ENCODE measurements around the gene RELN.

DNA sequence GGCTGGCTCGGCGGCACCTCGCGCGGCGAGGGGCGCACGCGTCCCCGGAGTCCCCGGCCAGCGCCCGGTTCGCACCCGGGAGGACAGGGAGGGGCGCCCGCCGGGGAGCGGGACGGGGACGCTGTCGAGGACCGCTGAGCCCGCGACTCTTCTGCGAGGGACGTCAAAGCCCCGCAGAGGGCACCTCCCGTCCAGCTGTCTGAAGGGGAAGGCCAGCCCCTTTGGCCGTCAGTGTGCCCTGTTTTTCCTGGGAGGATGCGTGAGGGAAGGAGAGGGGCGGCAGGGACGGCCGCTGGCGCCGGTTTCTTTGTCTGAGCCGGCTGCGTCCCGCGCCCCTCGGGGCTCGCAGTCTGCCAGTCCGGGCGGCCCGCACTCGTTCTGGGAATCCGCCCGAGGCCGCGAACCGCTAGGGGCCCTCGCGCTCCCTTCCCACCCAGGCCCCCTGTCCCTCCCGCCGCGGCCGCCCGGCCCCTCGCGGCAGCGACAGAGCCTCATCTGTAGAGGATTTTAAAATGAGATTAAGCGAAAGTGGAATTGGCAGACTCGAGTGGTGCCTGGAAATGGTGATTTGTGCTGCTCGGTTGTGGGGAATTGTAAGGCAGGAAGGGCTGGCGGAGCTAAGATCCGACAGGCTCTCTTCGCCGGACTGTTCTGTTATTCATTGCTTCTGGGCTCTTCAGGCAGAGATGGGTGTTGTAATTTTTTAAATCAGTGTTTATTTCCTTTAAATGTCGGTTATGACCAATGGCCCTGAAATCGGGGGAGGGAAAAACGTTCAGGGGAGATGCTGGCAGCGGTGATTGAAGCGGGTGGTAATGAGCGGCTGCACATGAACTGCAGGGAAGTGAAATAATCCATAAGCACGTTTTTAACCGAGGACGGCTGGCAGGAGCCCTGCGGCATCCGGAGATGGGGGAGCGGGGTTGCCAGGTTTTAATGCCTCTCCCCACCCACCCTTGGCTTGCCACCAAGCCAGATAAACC, 618 bp upstream of the RELN start:
- TF ChIP-seq, protein P1, sequence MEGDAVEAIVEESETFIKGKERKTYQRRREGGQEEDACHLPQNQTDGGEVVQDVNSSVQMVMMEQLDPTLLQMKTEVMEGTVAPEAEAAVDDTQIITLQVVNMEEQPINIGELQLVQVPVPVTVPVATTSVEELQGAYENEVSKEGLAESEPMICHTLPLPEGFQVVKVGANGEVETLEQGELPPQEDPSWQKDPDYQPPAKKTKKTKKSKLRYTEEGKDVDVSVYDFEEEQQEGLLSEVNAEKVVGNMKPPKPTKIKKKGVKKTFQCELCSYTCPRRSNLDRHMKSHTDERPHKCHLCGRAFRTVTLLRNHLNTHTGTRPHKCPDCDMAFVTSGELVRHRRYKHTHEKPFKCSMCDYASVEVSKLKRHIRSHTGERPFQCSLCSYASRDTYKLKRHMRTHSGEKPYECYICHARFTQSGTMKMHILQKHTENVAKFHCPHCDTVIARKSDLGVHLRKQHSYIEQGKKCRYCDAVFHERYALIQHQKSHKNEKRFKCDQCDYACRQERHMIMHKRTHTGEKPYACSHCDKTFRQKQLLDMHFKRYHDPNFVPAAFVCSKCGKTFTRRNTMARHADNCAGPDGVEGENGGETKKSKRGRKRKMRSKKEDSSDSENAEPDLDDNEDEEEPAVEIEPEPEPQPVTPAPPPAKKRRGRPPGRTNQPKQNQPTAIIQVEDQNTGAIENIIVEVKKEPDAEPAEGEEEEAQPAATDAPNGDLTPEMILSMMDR (IDR thresholded peaks at IDR 0.05): no peak
- TF ChIP-seq POLR2A (IDR thresholded peaks at IDR 0.05) (no peak), POLR2AphosphoS5 (IDR thresholded peaks at IDR 0.05) (no peak)
